ENCODE results near the gene CEP89.

GRCh38 chr19:32891609-32892008 lies 80.1 kb downstream of the CEP89 start:
- TF ChIP-seq CTCF (conservative IDR thresholded peaks at IDR 0.05; ENCODE audit: low read length) (no peak), EZH2phosphoT487 (IDR thresholded peaks at IDR 0.05; ENCODE audit: borderline replicate concordance) (no peak)
